IPS-18a (cell line): ENCODE results near the gene THBS3.
"Not testable (repeated sequence)": the region's sequence is repeated elsewhere in the genome, so short reads cannot be mapped to it uniquely, and the experiment has no call there.

Experiments
- H3K27ac ChIP-seq: one replicate; pipeline ENCODE4 v1.5.1; 2013; ENCODE audit warnings: low read length
- H3K27me3 ChIP-seq: one replicate; pipeline ENCODE4 v1.6.1; 2013; ENCODE audit warnings: mild to moderate bottlenecking, low read length; ENCODE audit not compliant: control insufficient read depth, insufficient read depth
- H3K36me3 ChIP-seq: one replicate; pipeline ENCODE4 v1.6.1; 2013; ENCODE audit warnings: low read depth, low read length; ENCODE audit not compliant: control insufficient read depth
- H3K4me1 ChIP-seq: one replicate; pipeline ENCODE4 v1.6.1; 2013; ENCODE audit warnings: low read depth, low read length; ENCODE audit not compliant: control insufficient read depth
- H3K4me3 ChIP-seq: one replicate; pipeline ENCODE4 v1.5.1; 2013; ENCODE audit warnings: low read length
- H3K9ac ChIP-seq: one replicate; pipeline ENCODE4 v1.6.1; 2013; ENCODE audit warnings: mild to moderate bottlenecking, low read length, moderate library complexity
- H3K9me3 ChIP-seq: one replicate; pipeline ENCODE4 v1.6.1; 2013; ENCODE audit warnings: low read depth, low read length; ENCODE audit not compliant: control insufficient read depth

The THBS3 gene

GRCh38 chr1:155247667-155248553, 40.2 kb upstream of the THBS3 start:
- Histone ChIP-seq H3K27ac (no peak overlapping the region), H3K4me1 (peaks cover 4% of the 10 kb centered on the region), H3K4me3 (no peak overlapping the region), H3K36me3 (peaks cover 17% of the 10 kb centered on the region), H3K9me3 (no peaks in the 10 kb centered on the region), H3K27me3 (no peaks in the 10 kb centered on the region), H3K9ac (no peak overlapping the region)

DNA sequence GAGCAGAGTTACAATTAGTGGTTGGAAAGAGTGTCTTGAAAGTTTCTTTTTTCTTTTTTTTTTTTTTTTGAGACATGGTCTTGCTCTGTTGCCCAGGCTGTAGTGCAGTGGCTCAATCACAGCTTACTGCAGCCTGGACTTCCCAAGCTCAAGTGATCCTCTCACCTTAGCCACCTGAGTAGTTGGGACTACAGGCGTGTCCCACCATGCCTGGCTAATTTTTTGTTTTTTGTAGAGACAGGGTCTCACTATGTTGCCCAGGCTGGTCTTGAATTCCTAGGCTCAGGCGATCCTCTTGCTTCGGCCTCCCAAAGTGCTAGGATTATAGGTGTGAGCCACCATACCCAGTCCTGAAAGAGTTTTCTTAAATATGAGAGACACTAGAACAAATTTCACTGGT, 39.1 kb upstream of the THBS3 start:
- H3K9me3 ChIP-seq, H3K27ac ChIP-seq, H3K4me1 ChIP-seq, H3K9ac ChIP-seq, H3K4me3 ChIP-seq, H3K27me3 ChIP-seq: not testable (repeated sequence)
- H3K36me3 ChIP-seq = peaks cover 17% of the 10 kb centered on the region

GRCh38 chr1:155245163-155245524, 37.4 kb upstream of the THBS3 start:
- peak overlapping the region; percentile 67 for H3K9ac ChIP-seq
- no peaks in the 10 kb centered on the region for H3K27me3 ChIP-seq
- H3K27ac ChIP-seq = peak overlapping the region; percentile 59

GRCh38 chr1:155244368-155245162, 36.9 kb upstream of the THBS3 start:
- H3K9ac ChIP-seq = peak overlapping the region; percentile 67
- peak overlapping the region; percentile 55 for H3K4me3 ChIP-seq

More at GRCh38 chr1:155245163-155245524, 37.4 kb upstream of the THBS3 start:
- Histone ChIP-seq H3K9me3 (no peaks in the 10 kb centered on the region), H3K4me3 (peak overlapping the region; percentile 55), H3K4me1 (peaks cover 4% of the 10 kb centered on the region), H3K36me3 (peaks cover 17% of the 10 kb centered on the region)

DNA sequence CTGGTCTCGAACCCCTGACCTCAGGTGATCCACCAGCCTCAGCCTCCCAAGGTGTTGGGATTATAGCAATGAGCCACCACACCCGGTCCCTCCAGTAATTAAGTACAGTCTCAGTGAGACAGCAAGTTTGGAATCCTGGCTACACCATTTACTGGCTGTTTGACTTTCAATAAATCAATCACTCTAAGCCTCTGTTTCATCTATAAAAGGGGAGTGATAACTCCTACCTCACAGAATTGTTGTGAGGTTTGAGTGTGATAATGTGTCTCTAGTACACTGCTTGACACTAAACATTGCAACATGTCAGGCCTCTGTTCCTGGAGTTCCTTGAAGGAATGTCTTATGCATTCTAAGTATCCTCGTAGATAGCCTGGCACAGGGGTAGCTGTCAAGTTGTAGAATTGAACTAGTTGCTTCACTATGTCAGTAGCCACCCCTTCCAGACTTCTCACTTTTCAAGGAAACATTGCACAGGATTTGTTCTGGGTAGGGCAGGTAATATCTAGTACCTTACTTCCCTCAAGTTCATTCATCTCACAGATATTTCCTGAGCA, 35.2 kb upstream of the THBS3 start:
- Histone ChIP-seq H3K4me3 (peak overlapping the region; percentile 55), H3K36me3 (peaks cover 11% of the 10 kb centered on the region), H3K4me1 (peaks cover 4% of the 10 kb centered on the region), H3K9ac (no peak overlapping the region), H3K9me3 (no peaks in the 10 kb centered on the region), H3K27ac (no peak overlapping the region), H3K27me3 (no peaks in the 10 kb centered on the region)

More at GRCh38 chr1:155244368-155245162, 36.9 kb upstream of the THBS3 start:
- no peaks in the 10 kb centered on the region for H3K27me3 ChIP-seq
- peaks cover 17% of the 10 kb centered on the region for H3K36me3 ChIP-seq
- H3K4me1 ChIP-seq = peaks cover 4% of the 10 kb centered on the region
- H3K9me3 ChIP-seq = no peaks in the 10 kb centered on the region
- peak overlapping the region; percentile 59 for H3K27ac ChIP-seq

DNA sequence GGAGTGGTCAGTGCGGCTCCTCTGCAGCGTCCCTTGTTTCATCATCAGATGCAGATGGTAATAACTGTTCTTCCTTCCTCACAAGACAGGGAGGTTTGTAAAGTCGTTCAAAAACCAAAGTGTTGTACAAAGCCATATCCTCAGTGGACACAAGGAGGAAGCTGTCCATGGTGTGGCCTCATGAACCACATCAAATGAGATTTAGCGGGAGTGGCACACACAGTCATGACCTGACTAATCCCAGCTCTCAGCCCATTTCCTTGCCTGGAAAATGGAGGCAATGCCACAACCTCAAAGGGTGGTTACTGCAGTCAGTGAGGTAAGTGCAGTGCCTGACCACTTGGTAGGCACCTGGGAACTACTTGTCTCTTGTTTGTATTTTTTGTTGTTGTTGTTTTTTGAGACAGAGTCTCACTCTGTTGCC, 34.2 kb upstream of the THBS3 start:
- H3K9me3 ChIP-seq = no peaks in the 10 kb centered on the region
- peaks cover under 1% of the 10 kb centered on the region for H3K36me3 ChIP-seq
- H3K27me3 ChIP-seq = no peaks in the 10 kb centered on the region
- peaks cover 4% of the 10 kb centered on the region for H3K4me1 ChIP-seq
- H3K4me3 ChIP-seq = no peak overlapping the region
- H3K27ac ChIP-seq = no peak overlapping the region
- H3K9ac ChIP-seq = no peak overlapping the region

DNA sequence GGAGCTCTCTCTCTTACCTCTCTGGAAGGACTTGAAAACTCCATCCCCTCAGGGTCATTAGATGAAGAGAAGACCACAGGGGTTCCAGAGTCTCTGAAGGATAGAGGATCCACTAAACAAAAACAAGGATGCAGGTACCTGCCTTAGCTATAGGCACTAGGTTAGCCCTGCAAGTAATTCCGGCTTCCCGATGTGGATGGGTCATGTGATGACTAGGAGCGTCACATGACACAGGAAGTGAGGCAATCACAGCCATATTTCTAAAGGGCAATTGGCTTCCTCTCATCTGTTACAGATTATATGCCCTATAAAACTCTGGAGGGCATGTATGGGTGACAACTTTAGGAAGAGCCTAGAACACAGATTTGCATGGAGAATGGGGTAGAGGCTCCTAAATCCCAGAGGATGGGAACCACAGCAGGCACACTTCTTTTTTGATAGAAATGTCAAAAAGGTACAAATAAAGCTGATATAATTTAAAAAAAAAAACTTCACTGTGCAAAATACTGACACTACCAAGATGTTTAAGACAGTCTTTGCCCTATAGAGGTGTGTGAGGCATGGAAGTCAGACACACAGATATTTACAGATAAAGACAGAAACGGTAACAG, 33.5 kb upstream of the THBS3 start:
- H3K9me3 ChIP-seq = no peaks in the 10 kb centered on the region
- peak overlapping the region; percentile 49 for H3K4me3 ChIP-seq
- H3K9ac ChIP-seq = no peak overlapping the region
- peaks cover 4% of the 10 kb centered on the region for H3K4me1 ChIP-seq
- no peaks in the 10 kb centered on the region for H3K36me3 ChIP-seq
- no peaks in the 10 kb centered on the region for H3K27me3 ChIP-seq
- no peak overlapping the region for H3K27ac ChIP-seq

- H3K4me3 ChIP-seq = no peak overlapping the region
- no peak overlapping the region for H3K9ac ChIP-seq
- no peaks in the 10 kb centered on the region for H3K4me1 ChIP-seq
- no peaks in the 10 kb centered on the region for H3K36me3 ChIP-seq
- H3K27ac ChIP-seq = no peak overlapping the region
- H3K9me3 ChIP-seq = no peaks in the 10 kb centered on the region
- H3K27me3 ChIP-seq = no peaks in the 10 kb centered on the region
Observed at GRCh38 chr1:155236451-155236850, 28.8 kb upstream of the THBS3 start.

- H3K9ac ChIP-seq, H3K9me3 ChIP-seq, H3K36me3 ChIP-seq, H3K27me3 ChIP-seq, H3K4me3 ChIP-seq, H3K4me1 ChIP-seq, H3K27ac ChIP-seq: not testable (repeated sequence)
Observed at GRCh38 chr1:155235375-155235774, 27.7 kb upstream of the THBS3 start.

- H3K4me1 ChIP-seq, H3K36me3 ChIP-seq, H3K4me3 ChIP-seq, H3K27ac ChIP-seq, H3K9me3 ChIP-seq, H3K27me3 ChIP-seq, H3K9ac ChIP-seq: not testable (repeated sequence)
Observed at GRCh38 chr1:155233502-155233901, 25.8 kb upstream of the THBS3 start.
